Heart left ventricle (tissue), 16 donors: Measurements from ENCODE around the gene ATF6. TPM values are rescaled to one million over a fixed set of nuclear protein-coding genes. Genes with fewer than 3 reads are reported as not detected.

ENCODE experiments used
- ATAC-seq, 4 donors: fragments of 200-7000 bp; cut with Tn5 transposase; one replicate each; pipeline ENCODE4 v1.9.1; 2020 to 2022; ENCODE audit warnings: moderate library complexity in 4 of 4, mild to moderate bottlenecking in 3 of 4, moderate number of reproducible peaks in 1 of 4
- DNase-seq, 5 donors: peaks; one replicate each; pipeline ENCODE4 v3.0.0-alpha.2; 2020
- H3K27ac ChIP-seq, 12 donors: fragments of 200-600 bp; sonication (generic) in 4 of 12; one replicate each; pipeline versions ENCODE4 v1.5.0 to v1.8.0; 2016 to 2022; ENCODE audit warnings: mild to moderate bottlenecking in 2 of 12
- H3K27me3 ChIP-seq, 9 donors: fragments of 200-600 bp; sonication (generic) in 2 of 9; one replicate each; pipeline versions ENCODE4 v1.5.1 to v1.8.0; 2016 to 2022; ENCODE audit warnings: mild to moderate bottlenecking in 3 of 9
- H3K36me3 ChIP-seq, 9 donors: fragments of 200-600 bp; sonication (generic) in 2 of 9; one replicate each; pipeline versions ENCODE4 v1.5.0 to v1.8.0; 2018 to 2022; ENCODE audit warnings: mild to moderate bottlenecking in 2 of 9
- H3K4me1 ChIP-seq, 12 donors: fragments of 200-600 bp; sonication (generic) in 4 of 12; one replicate each; pipeline versions ENCODE4 v1.5.0 to v1.8.0; 2016 to 2022; ENCODE audit warnings: mild to moderate bottlenecking in 3 of 12
- H3K4me3 ChIP-seq, 12 donors: fragments of 200-600 bp; sonication (generic) in 4 of 12; one replicate each; pipeline versions ENCODE4 v1.5.0 to v1.8.0; 2017 to 2022; ENCODE audit warnings: mild to moderate bottlenecking in 9 of 12, moderate library complexity in 4 of 12
- H3K9me3 ChIP-seq, 12 donors: fragments of 200-600 bp; sonication (generic) in 4 of 12; one replicate each; pipeline versions ENCODE4 v1.5.0 to v1.8.0; 2016 to 2022; ENCODE audit warnings: mild to moderate bottlenecking in 1 of 12
- POLR2A ChIP-seq, 2 donors: fragments of 450-650 bp; IDR thresholded peaks; one replicate each; pipeline ENCODE4 v1.6.1; 2017; ENCODE audit warnings: antibody characterized with exemption in 2 of 2, mild to moderate bottlenecking in 2 of 2, moderate library complexity in 2 of 2
- WGBS, 4 donors: extraction: QIAGEN DNeasy Blood & Tissue Kit in 2 of 4; methylation state at CpG; one replicate each; pipeline versions ENCODE4 v1.1.5 to v1.1.7; 2013 to 2018; 5-methylcytosine and 5-hydroxymethylcytosine counted together
- intact Hi-C, 10 donors: fragments of 100-400 bp; cut with DNase I; formaldehyde crosslinking; loops; one replicate each; pipeline versions ENCODE4 v1.11.1 to v1.14.2; 2022
- polyA plus RNA-seq, 2 donors: library from polyadenylated mRNA; stranded (reverse); fragments of 200-250 nt; gene quantifications; one replicate each; pipeline ENCODE4 v1.2.3, GENCODE V29; 2013
- total RNA-seq, 9 donors: library from RNA; depleted of rRNA in 2 of 9; stranded (reverse); fragments of >200 nt in 2 of 9; fragmentation: NEBNext Ultra II Directional in 3 of 9; extraction: Animal tissue kit (Norgen Biotek cat#: 25700) in 3 of 9; gene quantifications; one replicate each; pipeline versions ENCODE4 v1.1.0 to v1.2.4, GENCODE V29; 2016 to 2023
- TF ChIP-seq, protein P1 (sequence below), 12 donors: fragments of 200-600 bp; sonication (generic) in 4 of 12; IDR thresholded peaks; one replicate each; pipeline versions ENCODE4 v1.5.0 to v1.8.0; 2018 to 2022; ENCODE audit warnings: antibody characterized with exemption in 12 of 12, mild to moderate bottlenecking in 5 of 12
- donor health status: ischemic (EF 13 %, LVEDD 7.1; RV severe dilation, severe dysfunction).
- donor health status: healthy with polysubstance abuse.
- donor health status: DM: no; HTN: yes; CAD: no.
- donor health status: DM: no; HTN: no; CAD: no.
- donor health status: ischemic (EF 25% LVEDD 6.9; RV normal size, moderate dysfunction).
- donor health status: ischemic (EF 25% LVEDD 5.7; RV mildly dilated, moderate dysfunction).
- donor health status: healthy.
- donor health status: DM: yes; HTN: yes; CAD: no.
- donor health status: ischemic (EF 35%, LVEDD 5.7; RV mildly dilated, moderate dysfunction).
- donor health status: nonischemic (EF 11% LVEDD 7.7; RV severe dilation, severe dysfunction).
- donor health status: DM: yes; HTN: yes; CAD: no.
- donor health status: PGD.
- donor health status: ischemic (EF 29% LVEDD 5.4; RV normal size, mild dysfunction).
- donor health status: nonischemic (EF 23%, LVEDD 6.1; RV moderate dilation, normal function).

ATF6 gene
- total and polyA plus RNA-seq, 11 donors = 3.0 to 24.4 (median 16.3) TPM

DNA sequence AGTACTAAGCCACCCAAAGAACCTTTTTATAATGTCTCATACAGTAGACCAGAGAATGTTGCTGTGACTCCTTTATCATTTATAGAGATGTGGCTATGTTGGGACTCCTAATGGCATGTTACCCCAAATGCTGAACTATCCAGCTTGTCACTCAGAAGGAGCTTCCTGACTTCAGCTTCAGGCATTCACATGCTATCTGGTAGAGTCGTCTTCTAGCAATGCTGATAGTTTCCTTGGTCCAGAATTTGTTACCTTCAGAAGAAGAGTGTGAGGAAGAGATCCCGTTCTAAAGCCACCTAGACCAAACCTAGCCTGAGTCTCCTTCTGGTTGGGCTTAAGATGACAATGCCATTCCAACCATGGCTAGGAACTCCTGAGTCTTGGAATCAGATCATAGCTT is 189.5 kb downstream of the ATF6 start:
- Histone ChIP-seq H3K4me1 (peaks cover 0 to 44% (median 0%) of the 10 kb centered on the region in 12 donors), H3K4me3 (no peak overlapping the region), H3K27me3 (no peaks in the 10 kb centered on the region), H3K27ac (no peak overlapping the region), H3K36me3 (peaks cover 0 to 23% (median 11%) of the 10 kb centered on the region in 9 donors), H3K9me3 (no peaks in the 10 kb centered on the region)
- no peak for DNase-seq
- intact Hi-C loops = loop anchor here in 2 of 10 donors (5.0 to 10.0 kb wide), 2 partner anchors 33 to 71 kb away; no protein-coding TSS in a partner anchor
- 53 to 88% (median 70%) methylated on average over 2 of the region's 2 CpGs for WGBS, 4 donors
- TF ChIP-seq, protein P1, sequence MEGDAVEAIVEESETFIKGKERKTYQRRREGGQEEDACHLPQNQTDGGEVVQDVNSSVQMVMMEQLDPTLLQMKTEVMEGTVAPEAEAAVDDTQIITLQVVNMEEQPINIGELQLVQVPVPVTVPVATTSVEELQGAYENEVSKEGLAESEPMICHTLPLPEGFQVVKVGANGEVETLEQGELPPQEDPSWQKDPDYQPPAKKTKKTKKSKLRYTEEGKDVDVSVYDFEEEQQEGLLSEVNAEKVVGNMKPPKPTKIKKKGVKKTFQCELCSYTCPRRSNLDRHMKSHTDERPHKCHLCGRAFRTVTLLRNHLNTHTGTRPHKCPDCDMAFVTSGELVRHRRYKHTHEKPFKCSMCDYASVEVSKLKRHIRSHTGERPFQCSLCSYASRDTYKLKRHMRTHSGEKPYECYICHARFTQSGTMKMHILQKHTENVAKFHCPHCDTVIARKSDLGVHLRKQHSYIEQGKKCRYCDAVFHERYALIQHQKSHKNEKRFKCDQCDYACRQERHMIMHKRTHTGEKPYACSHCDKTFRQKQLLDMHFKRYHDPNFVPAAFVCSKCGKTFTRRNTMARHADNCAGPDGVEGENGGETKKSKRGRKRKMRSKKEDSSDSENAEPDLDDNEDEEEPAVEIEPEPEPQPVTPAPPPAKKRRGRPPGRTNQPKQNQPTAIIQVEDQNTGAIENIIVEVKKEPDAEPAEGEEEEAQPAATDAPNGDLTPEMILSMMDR (IDR thresholded peaks at IDR 0.05) = no peak
- TF ChIP-seq POLR2A (IDR thresholded peaks at IDR 0.05) = no peak
- ATAC-seq = peak in 1 of 4 donors; percentile 22

DNA sequence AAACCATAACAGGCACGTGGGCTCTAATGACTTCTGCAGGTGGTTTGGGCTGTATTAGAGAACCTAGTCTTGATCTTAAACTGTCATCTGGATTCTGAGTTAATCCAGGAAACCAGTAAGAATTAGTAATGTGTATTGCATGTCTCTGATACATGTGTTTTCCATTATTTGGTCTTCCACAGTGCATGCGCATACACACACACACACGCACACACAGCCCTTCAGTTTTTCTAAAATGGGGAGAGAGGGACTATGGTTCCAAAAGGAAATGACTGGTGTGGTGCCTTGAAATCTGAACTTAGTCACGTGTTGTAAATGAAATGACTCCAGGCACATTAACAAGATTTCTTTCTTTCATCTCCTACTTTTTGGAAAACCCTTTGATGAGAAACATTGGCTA is 190.0 kb downstream of the ATF6 start:
- H3K27ac ChIP-seq = no peak overlapping the region
- no peak overlapping the region for H3K4me3 ChIP-seq
- TF ChIP-seq, protein P1 (IDR thresholded peaks at IDR 0.05) = no peak
- no peak for TF ChIP-seq POLR2A (IDR thresholded peaks at IDR 0.05)
- DNase-seq = peak in 1 of 5 donors; percentile 31
- intact Hi-C loops = loop anchor here in 2 of 10 donors (5.0 to 10.0 kb wide), 2 partner anchors 34 to 71 kb away; no protein-coding TSS in a partner anchor
- no peaks in the 10 kb centered on the region for H3K9me3 ChIP-seq
- peaks cover 0 to 27% (median 11%) of the 10 kb centered on the region in 9 donors for H3K36me3 ChIP-seq
- WGBS, 4 donors = 46 to 64% (median 57%) methylated on average over 4 of the region's 4 CpGs
- peaks cover 0 to 43% (median under 1%) of the 10 kb centered on the region in 12 donors for H3K4me1 ChIP-seq
- ATAC-seq = peak in 3 of 4 donors; percentile 18 to 72 (median 61)
- no peaks in the 10 kb centered on the region for H3K27me3 ChIP-seq

DNA sequence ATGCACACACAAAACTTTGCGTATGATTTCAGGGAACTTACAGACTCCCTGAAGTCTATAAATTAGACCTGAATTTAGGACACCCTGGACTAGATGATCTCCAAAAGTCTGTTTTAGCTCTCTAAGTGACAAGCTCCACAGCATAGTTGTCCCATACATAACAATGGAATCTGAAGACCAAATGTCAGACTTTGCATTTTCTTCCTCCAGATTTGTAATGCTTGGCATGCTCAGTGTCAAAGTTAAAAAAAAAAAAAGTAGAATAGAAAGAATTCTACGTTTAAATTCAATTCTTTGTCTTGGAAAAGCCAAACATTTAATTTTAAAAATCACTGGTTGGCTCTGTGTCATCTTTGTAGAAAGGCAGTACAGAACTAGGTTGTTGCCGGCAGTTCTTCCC is 190.8 kb downstream of the ATF6 start:
- Histone ChIP-seq H3K36me3 (peaks cover 0 to 27% (median 11%) of the 10 kb centered on the region in 9 donors), H3K9me3 (no peaks in the 10 kb centered on the region), H3K4me3 (no peak overlapping the region), H3K27ac (no peak overlapping the region), H3K4me1 (peaks cover 0 to 44% (median 5%) of the 10 kb centered on the region in 12 donors), H3K27me3 (no peaks in the 10 kb centered on the region)
- ATAC-seq = no peak
- TF ChIP-seq, protein P1 (IDR thresholded peaks at IDR 0.05) = no peak
- no peak for TF ChIP-seq POLR2A (IDR thresholded peaks at IDR 0.05)
- no peak for DNase-seq
- 85 to 90% (median 87%) methylated on average over 3 of the region's 3 CpGs for WGBS, 4 donors
- intact Hi-C loops = loop anchor here in 2 of 10 donors (5.0 to 10.0 kb wide), 2 partner anchors 35 to 72 kb away; no protein-coding TSS in a partner anchor

DNA sequence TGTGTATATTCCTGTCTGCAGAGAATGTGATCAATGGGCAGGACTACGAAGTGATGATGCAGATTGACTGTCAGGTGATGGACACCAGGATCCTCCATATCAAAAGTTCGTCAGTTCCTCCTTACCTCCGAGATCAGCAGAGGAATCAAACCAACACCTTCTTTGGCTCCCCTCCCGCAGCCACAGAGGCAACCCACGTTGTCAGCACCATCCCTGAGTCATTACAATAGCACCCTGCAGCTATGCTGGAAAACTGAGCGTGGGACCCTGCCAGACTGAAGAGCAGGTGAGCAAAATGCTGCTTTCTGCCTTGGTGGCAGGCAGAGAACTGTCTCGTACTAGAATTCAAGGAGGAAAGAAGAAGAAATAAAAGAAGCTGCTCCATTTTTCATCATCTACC is 192.3 kb downstream of the ATF6 start:
- Histone ChIP-seq H3K9me3 (no peaks in the 10 kb centered on the region), H3K36me3 (peaks cover 0 to 27% (median 11%) of the 10 kb centered on the region in 9 donors), H3K4me3 (no peak overlapping the region), H3K4me1 (peaks cover 0 to 45% (median 8%) of the 10 kb centered on the region in 12 donors), H3K27me3 (no peaks in the 10 kb centered on the region), H3K27ac (no peak overlapping the region)
- WGBS, 4 donors = 70 to 79% (median 72%) methylated on average over 6 to 7 of the region's 7 CpGs
- DNase-seq (no peak), ATAC-seq (no peak)
- intact Hi-C loops = loop anchor here in 2 of 10 donors (5.0 to 10.0 kb wide), 2 partner anchors 36 to 74 kb away; no protein-coding TSS in a partner anchor
- TF ChIP-seq POLR2A (IDR thresholded peaks at IDR 0.05) = no peak
- TF ChIP-seq, protein P1 (IDR thresholded peaks at IDR 0.05) = no peak
